NCI-H526 (cell line): Measurements from ENCODE around the gene STX18.
A peak's percentile ranks its signal among the peaks of the same experiment; 100 is the strongest.

Experiments
- DNase-seq, 2 experiments: peaks; one replicate each; lab custom pipeline; 2025; lab: John Stamatoyannopoulos, UW

STX18 gene

DNA sequence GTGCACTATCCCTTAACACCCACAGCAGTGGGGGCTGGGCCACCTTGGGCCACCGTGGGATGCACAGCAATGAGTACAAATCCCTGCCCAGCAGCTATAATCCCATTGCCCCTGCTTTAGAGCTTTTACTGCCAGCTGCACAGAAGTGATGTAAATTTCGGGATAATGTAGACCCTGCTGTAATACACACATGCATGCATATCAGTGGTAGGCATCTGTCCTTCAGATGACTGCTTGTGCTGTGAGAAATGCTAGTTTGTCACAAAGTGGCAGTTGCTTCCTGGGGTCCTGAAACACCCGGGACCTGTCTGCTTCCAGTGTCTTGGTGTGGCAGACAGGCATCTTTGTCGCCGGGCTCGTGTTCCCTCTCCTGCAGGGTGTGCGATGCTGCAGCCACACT, 140.8 kb downstream of the STX18 start:
- DNase-seq = no peak

DNA sequence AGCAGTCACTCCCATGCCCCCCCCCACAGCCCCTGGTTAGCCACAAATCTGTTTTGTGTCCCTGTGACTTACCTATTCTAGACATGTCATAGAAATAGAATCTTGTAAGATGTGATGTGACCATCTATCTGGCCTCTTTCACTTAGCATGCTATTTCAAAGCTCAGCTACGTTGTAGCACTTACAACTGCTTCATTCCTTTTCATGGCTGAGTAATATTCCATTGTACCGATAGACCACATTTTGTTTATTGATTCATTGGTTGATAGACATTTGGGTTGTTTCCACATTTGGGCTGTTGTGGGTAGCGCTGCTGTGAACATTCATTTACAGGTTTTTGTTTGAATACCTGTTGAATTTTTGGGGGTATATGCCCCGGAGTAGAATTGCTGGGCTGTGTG, 143.4 kb downstream of the STX18 start:
- DNase-seq = no peak

DNA sequence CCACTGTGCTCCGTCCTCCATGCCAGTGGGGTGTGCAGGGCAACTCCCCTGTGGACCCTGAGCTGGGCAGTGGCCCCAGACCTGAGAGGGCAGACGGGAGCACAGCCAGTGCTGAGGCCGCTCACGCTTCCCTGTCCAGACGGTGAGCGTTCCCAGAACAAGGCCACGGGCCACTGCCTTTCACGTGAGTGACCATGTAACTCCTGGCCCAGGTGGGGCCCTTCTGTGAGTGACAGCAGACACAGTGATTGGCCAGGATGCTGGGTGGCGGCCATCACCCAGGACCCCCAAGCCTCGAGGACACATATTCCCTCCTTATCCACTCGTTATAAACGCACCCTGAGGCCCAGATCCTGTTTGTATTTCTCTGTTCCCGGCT, 144.4 kb downstream of the STX18 start:
- no peak for DNase-seq

DNA sequence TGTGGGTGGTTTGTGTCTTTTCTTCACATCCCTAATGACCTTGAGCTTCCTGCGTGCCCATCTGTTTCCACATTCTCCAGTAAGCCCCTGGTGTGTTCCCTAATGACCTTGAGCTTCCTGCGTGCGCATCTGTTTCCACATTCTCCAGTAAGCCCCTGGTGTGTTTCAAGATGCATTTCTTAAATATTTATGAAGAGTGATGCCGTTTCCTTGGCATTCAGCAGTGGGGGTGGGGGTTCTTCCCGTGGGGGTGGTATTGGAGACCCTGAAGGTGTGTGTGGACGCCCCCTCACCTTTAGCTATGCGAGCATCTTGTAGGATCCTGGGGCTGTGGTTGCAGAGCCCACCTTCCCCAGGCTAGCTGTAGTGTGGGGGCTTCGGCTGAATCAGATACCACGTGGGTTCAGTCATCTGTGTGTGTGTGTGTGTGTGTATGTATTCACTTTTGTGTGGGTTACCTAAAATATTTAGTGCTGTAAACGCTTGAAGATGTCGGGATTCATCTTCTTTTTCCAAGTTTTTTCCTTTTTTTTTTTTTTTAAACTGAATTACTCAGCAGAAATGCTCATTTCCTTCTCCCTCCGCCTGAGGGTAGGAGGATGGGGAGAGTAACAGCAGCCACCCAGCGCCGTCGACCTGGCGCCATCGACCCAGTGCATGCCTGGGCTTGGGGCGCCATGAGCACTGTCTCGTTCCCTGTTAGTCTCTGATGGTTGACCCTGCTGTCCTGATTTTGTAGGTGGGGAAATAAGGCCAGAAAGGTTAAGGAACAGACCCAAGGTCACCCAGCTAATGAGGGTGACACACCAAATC, 145.0 kb downstream of the STX18 start:
- no peak for DNase-seq

DNA sequence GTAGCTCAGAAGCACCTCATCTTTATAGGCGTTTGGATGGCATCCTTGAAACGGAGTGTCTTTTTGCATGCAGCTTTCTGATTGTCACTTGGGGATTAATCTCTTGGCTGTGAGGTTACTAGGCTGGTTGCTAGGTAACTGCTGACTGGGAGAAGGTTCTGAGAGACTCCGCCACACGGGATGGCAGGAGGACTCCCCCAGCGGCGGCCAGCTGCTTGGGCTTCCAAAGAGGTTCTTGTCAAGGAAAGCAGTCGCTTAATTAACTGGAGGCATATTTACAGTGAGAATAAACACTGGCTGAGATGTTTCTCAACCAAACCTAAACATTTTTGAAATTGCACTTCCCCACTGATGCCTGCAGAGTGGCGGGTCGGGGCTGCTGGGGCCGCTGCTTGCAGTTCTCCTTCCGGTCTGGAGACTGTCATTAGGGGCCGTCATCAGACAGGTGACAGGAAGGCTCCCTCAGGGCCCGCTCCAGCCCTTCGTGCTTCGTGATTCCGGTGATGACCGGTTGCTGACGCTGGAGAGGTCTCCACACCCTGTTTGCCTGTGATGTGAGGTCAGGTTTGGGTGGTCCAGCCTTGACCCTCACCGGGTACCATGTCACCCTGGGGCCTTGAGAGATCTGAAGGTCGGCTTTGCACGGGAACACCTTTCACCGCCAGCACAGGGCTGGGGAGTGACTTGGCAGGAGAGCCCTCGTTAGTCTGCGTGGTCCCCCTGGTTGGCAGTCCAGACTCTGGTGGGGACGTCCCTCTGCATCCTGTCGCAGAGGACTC, 145.8 kb downstream of the STX18 start:
- DNase-seq = peak; percentile 11 to 59

DNA sequence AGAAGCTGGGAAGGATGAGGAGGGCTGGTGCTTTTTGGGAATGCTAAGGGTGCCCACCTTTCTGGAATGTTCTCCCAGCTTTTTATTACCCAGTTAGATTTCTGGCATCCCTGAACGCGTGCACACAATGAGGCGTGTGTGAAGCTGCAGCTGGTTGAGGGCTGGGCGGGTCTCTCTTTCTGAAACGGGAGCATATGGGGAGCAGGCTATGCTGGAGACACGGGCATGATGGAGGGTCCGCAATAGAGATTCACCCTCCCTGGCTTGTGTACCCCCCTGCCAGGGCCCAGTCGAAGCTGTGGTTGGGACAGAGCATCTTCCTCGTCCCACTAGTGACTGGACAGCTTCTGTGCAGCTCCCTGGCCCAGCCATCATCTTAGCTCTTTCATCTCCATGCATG, 146.5 kb downstream of the STX18 start:
- no peak for DNase-seq

DNA sequence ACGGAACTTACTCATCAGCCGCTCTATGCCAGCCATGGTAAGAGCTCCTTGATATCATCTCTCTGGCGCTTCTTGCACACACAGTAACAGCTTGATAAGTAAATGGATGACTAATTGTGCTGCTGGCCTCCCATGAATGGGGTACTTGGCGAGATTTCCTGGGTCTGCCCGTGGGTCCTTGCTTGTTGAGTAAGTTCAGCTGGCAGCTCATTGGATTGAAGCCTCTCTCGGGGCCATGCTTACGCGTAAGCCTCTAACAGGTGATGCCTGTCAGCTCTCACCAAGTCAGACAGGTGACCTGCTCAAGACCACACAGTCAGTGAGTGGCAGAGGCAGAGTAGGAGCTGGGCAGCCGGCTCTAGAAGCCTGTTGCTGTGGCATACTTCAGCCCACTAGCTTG, 147.2 kb downstream of the STX18 start:
- DNase-seq = no peak

DNA sequence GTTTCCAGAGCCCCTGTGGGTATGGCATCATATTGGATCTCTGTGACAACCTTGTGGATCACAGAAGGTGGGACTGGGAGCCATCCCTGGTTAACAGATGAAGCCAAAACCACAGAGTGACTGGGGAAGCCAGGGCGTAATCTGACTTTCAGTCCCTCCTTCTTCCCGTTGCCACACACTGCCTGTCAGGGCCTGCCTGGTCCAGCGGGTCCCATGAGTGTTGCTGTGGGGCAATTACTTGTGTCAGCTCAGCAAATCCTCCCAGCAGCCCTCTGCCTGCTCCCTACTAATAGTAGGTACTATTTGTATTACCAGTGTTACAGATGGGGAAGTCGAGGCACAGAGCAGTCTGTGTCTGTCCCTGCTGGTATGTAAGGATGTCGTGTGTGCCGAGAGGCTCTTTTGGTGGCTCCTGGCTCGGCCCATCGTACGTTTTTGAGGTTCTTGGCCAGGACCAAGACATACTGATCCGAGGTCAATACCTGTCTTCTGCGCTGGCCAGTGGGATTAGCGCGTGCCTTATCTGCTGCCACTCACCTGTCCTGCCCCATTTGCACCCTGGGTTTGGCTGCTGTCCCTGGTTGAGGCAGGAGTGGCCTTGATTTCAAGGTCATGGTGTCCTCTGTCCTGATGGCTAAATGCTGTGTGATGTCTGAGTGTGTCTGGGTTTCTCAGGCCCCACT, 149.2 kb downstream of the STX18 start:
- no peak for DNase-seq

DNA sequence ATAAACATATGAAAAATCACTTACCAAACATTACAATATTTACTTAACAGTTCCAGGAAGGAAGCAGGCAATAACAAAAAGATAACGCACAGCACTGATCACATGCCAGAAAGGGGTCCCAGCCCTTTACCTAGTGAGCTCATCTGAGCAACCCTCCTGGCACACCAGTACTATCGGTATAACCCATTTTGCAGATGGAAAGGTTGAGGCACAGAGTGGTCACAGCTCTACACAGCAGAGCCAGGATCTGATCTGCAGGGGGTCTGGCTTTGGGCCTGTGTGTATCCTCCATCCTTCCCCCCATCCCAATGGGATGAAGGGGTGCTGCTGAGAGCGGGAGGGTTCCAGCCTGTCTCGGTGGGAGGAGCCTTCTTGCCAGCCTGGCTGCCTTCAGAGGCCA, 150.0 kb downstream of the STX18 start:
- DNase-seq = no peak

DNA sequence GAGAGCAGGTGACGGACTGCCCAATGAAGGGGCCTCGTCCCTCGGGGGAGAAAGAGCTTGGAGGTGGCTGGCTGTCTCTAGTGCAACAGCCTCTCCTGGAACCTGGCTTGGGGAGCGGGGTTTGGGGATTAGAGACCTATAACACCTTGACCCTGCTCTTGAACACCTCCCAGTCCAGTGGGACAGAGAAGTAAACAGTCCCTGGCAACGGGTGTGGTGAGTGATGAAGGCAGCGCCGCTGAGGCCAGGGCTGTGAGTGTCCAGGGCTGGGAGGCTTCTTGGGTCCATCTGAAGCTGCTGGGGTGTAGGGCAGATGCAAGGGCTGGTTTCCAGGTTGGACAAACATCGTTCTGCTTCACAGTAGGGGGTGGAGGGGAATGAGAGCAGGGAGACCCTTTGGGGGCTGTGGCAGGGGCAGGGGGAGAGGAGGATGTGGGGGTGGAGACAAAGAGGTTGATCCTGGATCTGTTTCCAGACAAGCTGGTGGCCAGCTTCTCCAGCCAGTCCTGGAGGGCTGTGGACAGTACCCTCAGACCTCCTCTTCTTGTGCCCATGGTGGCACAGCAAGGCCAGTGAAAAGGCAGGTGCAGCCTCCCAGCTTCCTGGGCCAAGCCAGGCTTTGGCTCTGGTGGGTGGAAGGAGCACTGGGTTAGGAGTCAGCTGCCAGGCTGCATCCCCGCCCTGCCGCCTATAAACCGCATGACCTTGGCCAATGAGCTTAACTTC, 151.2 kb downstream of the STX18 start:
- no peak for DNase-seq

DNA sequence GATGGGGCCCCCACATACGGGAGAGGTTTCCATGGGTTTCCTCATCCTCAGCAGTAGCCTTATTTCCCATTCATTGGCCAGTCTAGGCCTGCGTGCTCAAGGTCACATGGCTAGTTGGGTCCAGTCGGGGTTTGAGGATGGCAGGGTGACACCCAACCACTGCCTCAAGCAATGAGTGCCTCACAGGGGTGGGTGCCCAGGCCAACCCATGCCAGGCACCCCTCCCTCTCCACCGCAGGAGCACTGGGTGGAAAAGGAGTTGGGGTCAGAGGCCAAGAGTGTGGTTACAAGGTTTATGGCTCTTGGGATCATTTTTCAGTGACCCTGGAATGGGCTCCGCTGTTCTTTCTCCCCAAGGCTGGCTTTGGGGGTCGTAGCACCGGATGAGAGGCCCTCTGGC, 151.8 kb downstream of the STX18 start:
- DNase-seq = no peak

DNA sequence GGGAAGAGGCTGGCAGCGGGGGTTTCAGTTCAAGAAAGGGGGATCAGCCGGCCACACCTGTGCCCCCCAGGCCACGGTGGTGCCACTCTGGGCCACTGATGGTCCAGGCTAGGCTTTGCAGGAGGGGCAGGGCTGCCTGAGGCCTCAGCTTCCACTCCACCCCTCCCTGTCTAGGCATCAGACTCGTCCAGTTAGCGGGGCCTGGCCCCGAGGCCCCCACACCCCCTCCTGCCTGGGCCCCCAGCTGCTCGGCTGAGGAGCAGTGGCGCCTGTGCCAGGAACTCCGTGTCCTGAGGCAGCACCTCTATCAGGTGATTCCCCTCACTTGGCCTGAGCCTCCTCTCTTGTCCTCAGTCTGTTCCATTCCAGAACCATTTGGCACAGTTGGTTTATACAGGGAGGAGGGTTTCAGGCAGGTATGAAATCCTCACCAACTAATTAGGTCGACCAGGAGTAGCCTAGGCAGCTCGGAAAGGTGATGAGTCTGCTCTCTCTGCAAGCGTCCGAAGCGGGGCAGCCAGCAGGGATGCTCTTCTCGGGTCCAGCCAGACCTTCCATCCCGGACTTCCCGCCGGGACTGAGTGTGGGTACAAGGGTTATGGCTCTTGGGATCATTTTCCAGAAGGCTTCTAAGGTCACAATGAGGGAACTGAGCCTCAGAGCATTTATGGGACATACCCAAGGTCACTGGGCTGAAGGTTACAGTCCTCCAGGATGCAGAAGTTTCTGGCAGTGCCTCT, 152.8 kb downstream of the STX18 start:
- DNase-seq = no peak

DNA sequence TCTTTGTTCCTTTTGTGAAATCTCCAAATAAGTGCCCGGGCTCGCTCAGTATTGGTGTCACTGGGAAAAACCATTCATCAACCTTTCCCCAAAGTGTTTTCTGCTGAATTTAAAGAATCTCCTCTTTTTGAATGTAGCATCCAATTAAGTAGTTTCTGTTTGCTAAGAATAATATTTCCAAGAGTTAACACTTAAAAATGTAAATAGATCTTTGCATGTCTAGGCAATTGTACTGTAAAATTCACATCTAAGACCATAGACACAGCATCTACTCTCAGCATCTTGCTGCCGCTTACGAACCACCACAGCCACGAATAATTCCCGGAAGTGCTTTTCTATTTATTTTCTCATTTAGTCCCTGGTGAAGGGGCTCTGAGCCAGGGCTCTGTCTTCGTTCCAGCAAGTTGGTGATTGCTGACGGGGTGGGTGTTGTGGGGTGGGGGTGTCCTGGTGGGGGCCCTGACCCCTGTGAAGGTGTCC, 153.5 kb downstream of the STX18 start:
- no peak for DNase-seq

DNA sequence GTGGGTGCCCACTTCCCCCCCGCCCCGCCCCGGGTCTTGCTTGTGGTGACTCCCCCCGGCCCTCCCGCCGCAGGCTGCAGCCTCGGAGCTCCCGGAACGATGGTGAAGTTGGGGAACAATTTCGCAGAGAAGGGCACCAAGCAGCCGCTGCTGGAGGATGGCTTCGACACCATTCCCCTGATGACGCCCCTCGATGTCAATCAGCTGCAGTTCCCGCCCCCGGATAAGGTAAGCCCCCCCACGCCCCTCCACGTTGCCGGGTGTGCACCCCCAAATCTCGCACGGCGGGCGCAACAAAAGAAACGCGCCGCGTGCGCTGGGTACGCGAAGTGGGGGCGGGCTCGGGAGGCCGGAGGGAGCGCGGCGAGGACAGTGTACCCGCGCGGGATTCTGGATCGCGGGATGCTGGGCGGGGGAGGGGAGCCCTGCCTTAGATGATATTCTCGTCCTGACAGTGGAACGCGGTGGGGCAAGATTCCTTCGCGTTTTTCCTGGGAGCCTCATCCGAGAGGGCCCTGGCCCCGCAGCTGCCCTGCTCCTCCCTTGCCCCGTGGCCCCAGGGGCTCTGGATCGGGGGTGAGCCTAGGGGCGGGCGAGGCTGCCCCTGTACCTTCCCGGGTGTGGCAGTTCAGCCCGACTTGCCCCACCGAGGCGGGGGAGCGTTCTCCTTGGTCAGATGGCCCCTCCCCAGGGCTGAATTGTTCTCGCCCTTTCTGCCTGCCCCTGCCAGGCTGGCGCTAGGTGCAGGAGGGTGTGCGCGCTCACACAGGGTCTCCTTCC, 154.1 kb downstream of the STX18 start:
- peak; percentile 37 to 74 for DNase-seq

DNA sequence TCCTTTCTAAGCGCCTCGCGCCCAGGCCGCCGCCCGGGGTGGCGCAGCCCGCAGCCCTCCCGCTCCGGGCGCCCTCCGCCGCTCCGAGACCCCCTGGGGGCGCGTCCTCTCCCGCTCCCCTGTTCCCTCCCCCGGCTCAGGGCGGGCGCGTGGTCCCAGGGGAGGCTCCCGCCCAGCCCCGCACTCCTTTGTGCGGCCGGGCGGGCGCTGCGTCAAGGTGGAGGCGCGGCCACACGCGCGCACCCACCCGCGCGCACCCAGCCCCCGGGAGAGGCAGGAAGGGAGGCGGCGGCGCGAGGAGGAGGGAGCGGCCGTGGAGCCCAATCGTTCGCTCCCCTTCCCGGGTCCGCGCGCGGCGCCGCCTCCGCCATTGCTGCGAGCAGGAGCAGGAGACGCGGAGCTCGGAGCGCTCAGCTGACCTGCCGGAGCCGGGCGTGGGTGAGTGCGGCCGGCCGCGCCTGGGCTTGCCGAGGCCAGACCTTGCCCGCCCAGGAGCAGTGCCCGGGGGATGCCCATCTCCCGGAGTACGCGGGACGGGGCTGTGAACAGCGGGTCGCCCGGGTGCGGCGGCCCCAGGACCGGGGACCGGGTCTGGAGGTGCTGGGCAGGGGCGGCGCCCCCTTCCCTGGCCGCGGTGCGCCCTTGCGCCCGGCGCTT, 155.0 kb downstream of the STX18 start, which contains the start of gene NSG1:
NSG1 (plus strand) TSS at position 367 of the 657 bp plus-strand sequence. CDS start 528 bp downstream, outside the sequence.
- peak; percentile 25 to 83 for DNase-seq

DNA sequence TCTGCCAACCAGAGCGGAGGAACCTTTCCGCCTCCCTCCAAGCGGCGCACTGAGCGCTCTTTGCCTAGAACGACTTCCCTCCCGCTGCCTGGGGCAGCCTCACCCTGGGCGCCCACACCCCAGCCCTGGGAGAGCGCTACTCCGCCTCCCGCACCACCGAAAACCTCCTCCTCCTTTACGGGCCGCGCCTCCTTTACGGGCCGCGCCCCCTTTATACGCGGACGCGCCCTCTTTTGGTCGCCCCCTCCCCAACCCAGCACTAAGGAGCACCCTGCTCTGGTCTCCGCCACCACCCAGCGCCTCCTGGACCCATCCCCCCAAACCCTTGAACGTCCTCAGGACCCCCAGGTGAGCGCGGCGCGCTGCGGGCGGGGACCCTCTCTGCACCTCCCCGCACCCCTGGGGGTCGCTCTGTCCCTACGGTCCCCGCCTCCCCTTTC, 155.5 kb downstream of the STX18 start:
- DNase-seq = peak; percentile 68 to 87

DNA sequence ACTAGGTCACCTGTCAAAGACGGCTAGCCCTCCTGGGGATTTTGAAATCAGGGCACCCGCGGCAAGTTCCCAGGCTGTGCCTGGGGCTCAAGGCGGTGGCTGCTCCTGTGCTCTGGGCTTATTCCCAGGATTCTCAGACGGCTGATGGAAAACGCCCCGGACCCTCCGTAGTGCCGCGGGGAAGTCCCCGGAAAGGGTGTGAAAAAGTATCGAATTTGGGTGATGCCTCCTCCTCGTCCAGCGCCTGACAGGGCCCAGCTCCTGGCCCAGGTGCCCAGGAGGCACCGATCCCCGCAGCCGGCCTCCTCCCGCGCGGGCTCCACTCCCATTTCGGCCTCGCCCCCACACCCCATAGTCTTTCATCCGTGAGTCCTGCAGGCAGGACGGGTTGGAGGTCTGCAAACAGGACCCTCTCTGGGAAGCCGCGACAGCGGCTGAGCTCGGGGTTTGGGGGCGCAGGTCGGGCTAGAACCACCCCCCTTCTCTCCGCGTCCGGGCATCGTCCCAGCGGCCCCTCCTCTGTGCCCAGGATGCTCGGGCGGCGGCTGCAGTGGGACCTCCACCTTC, 156.0 kb downstream of the STX18 start:
- no peak for DNase-seq

DNA sequence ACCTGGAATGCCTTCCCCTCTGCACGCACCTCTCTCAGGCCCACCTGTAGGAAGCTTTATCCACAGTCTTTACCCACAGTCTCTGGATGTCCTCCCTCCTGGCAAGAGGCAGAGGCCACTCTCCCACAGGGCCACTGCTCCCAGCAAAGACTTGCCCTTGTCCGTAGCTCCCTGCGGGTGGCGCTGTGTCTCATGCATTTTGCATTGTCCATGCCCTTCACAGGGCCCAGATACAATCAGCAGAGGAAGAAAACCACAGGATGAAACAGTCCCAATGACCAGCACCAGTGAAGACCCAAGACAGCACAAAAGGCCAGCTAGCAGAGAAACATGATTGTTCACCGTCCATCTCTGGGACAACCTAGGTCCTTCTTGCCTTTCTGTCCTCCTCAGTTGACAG, 157.0 kb downstream of the STX18 start:
- peak; percentile 12 to 75 for DNase-seq

DNA sequence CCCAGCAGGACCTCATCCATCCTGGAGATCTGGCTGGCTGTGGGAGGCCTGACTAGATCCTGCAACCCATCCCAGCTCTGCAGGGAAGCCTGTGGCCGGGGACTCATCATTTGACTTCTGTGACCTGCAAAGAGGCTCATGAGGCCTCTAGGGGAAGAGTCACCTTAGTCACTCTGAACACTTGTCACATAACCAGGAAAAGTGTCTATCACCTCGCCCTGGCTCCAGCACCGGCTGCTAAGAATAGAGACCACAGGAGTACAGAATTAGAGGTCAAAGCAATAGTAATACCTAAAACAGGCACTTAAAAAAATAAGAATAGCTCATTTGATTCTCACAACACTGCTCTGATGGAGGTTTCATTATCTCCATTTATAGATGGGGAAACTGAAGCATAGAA, 158.8 kb downstream of the STX18 start:
- DNase-seq = no peak
